Prostate gland (tissue), 2 donors: Measurements from ENCODE around the gene COL23A1.

Experiments
- POLR2A ChIP-seq: fragments of 450-650 bp; IDR thresholded peaks from one replicate; pipeline ENCODE4 v1.6.1; 2016; ENCODE audit warnings: antibody characterized with exemption, mild to moderate bottlenecking
- TF ChIP-seq, protein P1 (sequence below), 4 experiments: fragments of 200-600 bp in 2 of 4; fragments of 450-650 bp in 2 of 4; sonication (generic) in 2 of 4; IDR thresholded peaks; 1 replicate in 3 of 4; 2 replicates in 1 of 4; pipeline ENCODE4 v1.5.1; 2016 to 2019; ENCODE audit warnings: antibody characterized with exemption in 4 of 4, mild to moderate bottlenecking in 2 of 4, moderate library complexity in 2 of 4

DNA sequence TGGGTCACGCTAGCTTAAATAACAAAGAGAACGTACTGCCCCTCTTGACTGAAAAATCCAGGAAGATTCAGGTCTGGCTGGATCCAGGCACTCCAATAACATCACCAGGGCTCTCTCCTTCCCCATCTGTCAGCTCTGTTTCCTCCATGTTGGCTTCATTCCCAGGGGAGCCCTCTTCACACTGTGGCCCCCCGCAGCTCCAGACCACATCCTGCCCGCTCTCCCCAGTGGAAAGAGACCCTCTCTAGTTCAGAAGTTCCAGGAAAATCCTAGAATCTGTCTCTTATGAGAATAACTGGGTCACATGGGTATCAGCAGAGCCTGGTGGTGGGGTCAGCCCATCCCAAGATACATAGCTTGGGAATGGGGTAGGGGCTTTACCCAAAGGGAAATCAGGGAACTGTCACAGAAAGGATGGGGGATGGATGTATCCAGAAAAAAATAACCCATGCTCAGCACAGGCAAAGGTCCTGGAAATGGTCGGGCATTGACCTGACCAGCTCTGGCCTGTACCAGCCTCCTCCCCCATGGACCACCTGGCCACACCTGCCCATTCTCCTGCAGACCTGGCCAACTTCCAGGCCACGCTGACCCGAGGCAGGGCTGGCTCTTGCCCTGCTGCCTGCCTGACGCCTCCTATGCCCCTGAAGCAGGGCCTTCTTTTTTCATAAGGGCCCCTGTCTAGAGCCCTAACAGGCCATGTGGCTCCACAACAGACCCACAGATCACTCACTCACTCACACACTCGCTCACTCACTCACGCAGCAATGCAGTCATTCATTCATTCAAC lies 65.9 kb downstream of the COL23A1 start:
- no peak for TF ChIP-seq POLR2A
- TF ChIP-seq, protein P1, sequence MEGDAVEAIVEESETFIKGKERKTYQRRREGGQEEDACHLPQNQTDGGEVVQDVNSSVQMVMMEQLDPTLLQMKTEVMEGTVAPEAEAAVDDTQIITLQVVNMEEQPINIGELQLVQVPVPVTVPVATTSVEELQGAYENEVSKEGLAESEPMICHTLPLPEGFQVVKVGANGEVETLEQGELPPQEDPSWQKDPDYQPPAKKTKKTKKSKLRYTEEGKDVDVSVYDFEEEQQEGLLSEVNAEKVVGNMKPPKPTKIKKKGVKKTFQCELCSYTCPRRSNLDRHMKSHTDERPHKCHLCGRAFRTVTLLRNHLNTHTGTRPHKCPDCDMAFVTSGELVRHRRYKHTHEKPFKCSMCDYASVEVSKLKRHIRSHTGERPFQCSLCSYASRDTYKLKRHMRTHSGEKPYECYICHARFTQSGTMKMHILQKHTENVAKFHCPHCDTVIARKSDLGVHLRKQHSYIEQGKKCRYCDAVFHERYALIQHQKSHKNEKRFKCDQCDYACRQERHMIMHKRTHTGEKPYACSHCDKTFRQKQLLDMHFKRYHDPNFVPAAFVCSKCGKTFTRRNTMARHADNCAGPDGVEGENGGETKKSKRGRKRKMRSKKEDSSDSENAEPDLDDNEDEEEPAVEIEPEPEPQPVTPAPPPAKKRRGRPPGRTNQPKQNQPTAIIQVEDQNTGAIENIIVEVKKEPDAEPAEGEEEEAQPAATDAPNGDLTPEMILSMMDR (IDR thresholded peaks at IDR 0.05), result no peak
